GM19238 (cell line): Measurements from ENCODE around the gene SLC2A3.
A peak's percentile ranks its signal among the peaks of the same experiment; 100 is the strongest.
"Not testable (repeated sequence)": the region's sequence is repeated elsewhere in the genome, so short reads cannot be mapped to it uniquely, and the experiment has no call there.

Source experiments
- DNase-seq: peaks from one replicate; pipeline ENCODE4 v3.0.0; 2011; ENCODE audit warnings: low spot score; ENCODE audit not compliant: insufficient read length

The SLC2A3 gene

GRCh38 chr12:7951671-7952070 is 15.7 kb upstream of the SLC2A3 start:
- DNase-seq, result no peak

GRCh38 chr12:7950230-7950943 is 14.4 kb upstream of the SLC2A3 start:
- DNase-seq, result not testable (repeated sequence)

- DNase-seq, result no peak
These were observed 12.7 kb upstream of the SLC2A3 start for GRCh38 chr12:7948589-7949260.

GRCh38 chr12:7947011-7947410 is 11.0 kb upstream of the SLC2A3 start:
- DNase-seq, result no peak

GRCh38 chr12:7944760-7945159 is 8.8 kb upstream of the SLC2A3 start:
- DNase-seq, result not testable (repeated sequence)

GRCh38 chr12:7940906-7941305 is 4.9 kb upstream of the SLC2A3 start:
- no peak for DNase-seq

GRCh38 chr12:7937833-7938506 is 2.0 kb upstream of the SLC2A3 start:
- DNase-seq, result no peak

GRCh38 chr12:7934889-7935492 is 996 bp downstream of the SLC2A3 start:
- DNase-seq, result no peak

GRCh38 chr12:7934091-7934888 is 1.7 kb downstream of the SLC2A3 start:
- no peak for DNase-seq

GRCh38 chr12:7933255-7933726 is 2.7 kb downstream of the SLC2A3 start:
- peak; percentile 73 for DNase-seq

- not testable (repeated sequence) for DNase-seq
These were observed 3.3 kb downstream of the SLC2A3 start for GRCh38 chr12:7932599-7933240.

GRCh38 chr12:7929083-7929792 is 6.7 kb downstream of the SLC2A3 start:
- no peak for DNase-seq

- no peak for DNase-seq
These were observed 8.5 kb downstream of the SLC2A3 start for GRCh38 chr12:7927470-7927869.

- DNase-seq, result not testable (repeated sequence)
These were observed 9.8 kb downstream of the SLC2A3 start for GRCh38 chr12:7926068-7926666.

GRCh38 chr12:7923241-7924236 is 12.4 kb downstream of the SLC2A3 start:
- DNase-seq, result no peak

GRCh38 chr12:7921181-7921580 is 14.8 kb downstream of the SLC2A3 start:
- not testable (repeated sequence) for DNase-seq

- DNase-seq, result not testable (repeated sequence)
These were observed 17.8 kb downstream of the SLC2A3 start for GRCh38 chr12:7918268-7918590.
